HG02623 (cell line): ENCODE measurements around the gene PRKCG.

ENCODE experiments used
- ATAC-seq: cut with Tn5 transposase; IDR thresholded peaks from one replicate; pipeline ENCODE4 v1.9.1; 2021; ENCODE audit warnings: moderate library complexity; ENCODE audit not compliant: unreplicated experiment

The PRKCG gene

GRCh38 chr19:53871454-53871853, 10.5 kb upstream of the PRKCG start:
- ATAC-seq: no peak

GRCh38 chr19:53872762-53873161, 9.2 kb upstream of the PRKCG start:
- no peak for ATAC-seq

GRCh38 chr19:53873773-53874605, 8.0 kb upstream of the PRKCG start:
- no peak for ATAC-seq

- ATAC-seq: no peak
Measured at GRCh38 chr19:53874606-53874990, 7.4 kb upstream of the PRKCG start.

- no peak for ATAC-seq
Measured at GRCh38 chr19:53875602-53876325, 6.2 kb upstream of the PRKCG start.

GRCh38 chr19:53876651-53877224, 5.3 kb upstream of the PRKCG start:
- ATAC-seq: no peak

GRCh38 chr19:53877361-53877766, 4.6 kb upstream of the PRKCG start:
- ATAC-seq: no peak

GRCh38 chr19:53878776-53879139, 3.2 kb upstream of the PRKCG start:
- ATAC-seq: no peak

- peak; percentile 81 for ATAC-seq
Measured at GRCh38 chr19:53879140-53880081, 2.6 kb upstream of the PRKCG start.

- ATAC-seq: no peak
Measured at GRCh38 chr19:53880711-53881481, 1.1 kb upstream of the PRKCG start.

GRCh38 chr19:53882391-53883050, 524 bp downstream of the PRKCG start:
- no peak for ATAC-seq

GRCh38 chr19:53883231-53883661, 1.2 kb downstream of the PRKCG start:
- ATAC-seq: no peak

GRCh38 chr19:53883741-53884140, 1.7 kb downstream of the PRKCG start:
- no peak for ATAC-seq

- no peak for ATAC-seq
Measured at GRCh38 chr19:53884256-53884655, 2.3 kb downstream of the PRKCG start.

GRCh38 chr19:53885036-53885435, 3.0 kb downstream of the PRKCG start:
- ATAC-seq: no peak

GRCh38 chr19:53892301-53892980, 10.4 kb downstream of the PRKCG start:
- ATAC-seq: no peak

GRCh38 chr19:53892981-53893325, 11.0 kb downstream of the PRKCG start:
- no peak for ATAC-seq

GRCh38 chr19:53894707-53895106, 12.7 kb downstream of the PRKCG start:
- no peak for ATAC-seq

GRCh38 chr19:53896682-53897081, 14.7 kb downstream of the PRKCG start:
- no peak for ATAC-seq
